NCI-H748 treated with DMSO at 0.1 percent for 48 hours (cell line): Measurements from ENCODE around the gene ATP10D.
"Not testable (repeated sequence)": the region's sequence is repeated elsewhere in the genome, so short reads cannot be mapped to it uniquely, and the experiment has no call there.

ENCODE experiments used
- DNase-seq: peaks from one replicate; lab custom pipeline; 2025; lab: John Stamatoyannopoulos, UW

Gene ATP10D

GRCh38 chr4:47535567-47536147 is 50.6 kb downstream of the ATP10D start:
- no peak for DNase-seq

- DNase-seq: no peak
These were observed 51.9 kb downstream of the ATP10D start for GRCh38 chr4:47536966-47537365.

- DNase-seq: no peak
These were observed 53.2 kb downstream of the ATP10D start for GRCh38 chr4:47538111-47538824.

- no peak for DNase-seq
These were observed 53.7 kb downstream of the ATP10D start for GRCh38 chr4:47538825-47539154.

GRCh38 chr4:47542640-47543039 is 57.6 kb downstream of the ATP10D start:
- not testable (repeated sequence) for DNase-seq

GRCh38 chr4:47543331-47543730 is 58.3 kb downstream of the ATP10D start:
- no peak for DNase-seq

- DNase-seq: not testable (repeated sequence)
These were observed 65.3 kb downstream of the ATP10D start for GRCh38 chr4:47550357-47550756.

- DNase-seq: no peak
These were observed 65.9 kb downstream of the ATP10D start for GRCh38 chr4:47550899-47551548.

- no peak for DNase-seq
These were observed 66.6 kb downstream of the ATP10D start for GRCh38 chr4:47551682-47552081.

GRCh38 chr4:47553329-47554125 is 68.5 kb downstream of the ATP10D start:
- no peak for DNase-seq

- not testable (repeated sequence) for DNase-seq
These were observed 70.8 kb downstream of the ATP10D start for GRCh38 chr4:47555920-47556319.

- DNase-seq: no peak
These were observed 72.2 kb downstream of the ATP10D start for GRCh38 chr4:47557255-47557654.

GRCh38 chr4:47560682-47561081 is 75.6 kb downstream of the ATP10D start:
- no peak for DNase-seq

GRCh38 chr4:47561331-47561730 is 76.3 kb downstream of the ATP10D start:
- no peak for DNase-seq

GRCh38 chr4:47562297-47562696 is 77.2 kb downstream of the ATP10D start:
- DNase-seq: no peak

- DNase-seq: no peak
These were observed 81.5 kb downstream of the ATP10D start for GRCh38 chr4:47566566-47566965.

GRCh38 chr4:47566969-47567368 is 81.9 kb downstream of the ATP10D start:
- no peak for DNase-seq

- DNase-seq: no peak
These were observed 82.4 kb downstream of the ATP10D start for GRCh38 chr4:47567511-47567910.

GRCh38 chr4:47570816-47571215 is 85.7 kb downstream of the ATP10D start:
- no peak for DNase-seq

GRCh38 chr4:47572981-47573380 is 87.9 kb downstream of the ATP10D start:
- DNase-seq: no peak

- no peak for DNase-seq
These were observed 92.9 kb downstream of the ATP10D start for GRCh38 chr4:47577779-47578553.

- no peak for DNase-seq
These were observed 94.2 kb downstream of the ATP10D start for GRCh38 chr4:47579235-47579634.
